ENCODE data around the gene RCE1.
"Not testable (repeated sequence)": the region's sequence is repeated elsewhere in the genome, so short reads cannot be mapped to it uniquely, and the experiment has no call there.

The RCE1 gene, protein sequence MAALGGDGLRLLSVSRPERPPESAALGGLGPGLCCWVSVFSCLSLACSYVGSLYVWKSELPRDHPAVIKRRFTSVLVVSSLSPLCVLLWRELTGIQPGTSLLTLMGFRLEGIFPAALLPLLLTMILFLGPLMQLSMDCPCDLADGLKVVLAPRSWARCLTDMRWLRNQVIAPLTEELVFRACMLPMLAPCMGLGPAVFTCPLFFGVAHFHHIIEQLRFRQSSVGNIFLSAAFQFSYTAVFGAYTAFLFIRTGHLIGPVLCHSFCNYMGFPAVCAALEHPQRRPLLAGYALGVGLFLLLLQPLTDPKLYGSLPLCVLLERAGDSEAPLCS

GRCh38 chr11:66842896-66843775 lies at the start of gene RCE1:
RCE1 (plus strand) TSS chr11:66843441; CDS start chr11:66843456, 15 bp downstream.
- peak; percentile 85 to 88 for DNase-seq

GRCh38 chr11:66799815-66800214 lies 43.4 kb upstream of the RCE1 start:
- DNase-seq = not testable (repeated sequence)

GRCh38 chr11:66800720-66801428 lies 42.4 kb upstream of the RCE1 start:
- no peak for DNase-seq

- no peak for DNase-seq
These were observed 33.6 kb upstream of the RCE1 start for GRCh38 chr11:66809592-66809991.

DNA sequence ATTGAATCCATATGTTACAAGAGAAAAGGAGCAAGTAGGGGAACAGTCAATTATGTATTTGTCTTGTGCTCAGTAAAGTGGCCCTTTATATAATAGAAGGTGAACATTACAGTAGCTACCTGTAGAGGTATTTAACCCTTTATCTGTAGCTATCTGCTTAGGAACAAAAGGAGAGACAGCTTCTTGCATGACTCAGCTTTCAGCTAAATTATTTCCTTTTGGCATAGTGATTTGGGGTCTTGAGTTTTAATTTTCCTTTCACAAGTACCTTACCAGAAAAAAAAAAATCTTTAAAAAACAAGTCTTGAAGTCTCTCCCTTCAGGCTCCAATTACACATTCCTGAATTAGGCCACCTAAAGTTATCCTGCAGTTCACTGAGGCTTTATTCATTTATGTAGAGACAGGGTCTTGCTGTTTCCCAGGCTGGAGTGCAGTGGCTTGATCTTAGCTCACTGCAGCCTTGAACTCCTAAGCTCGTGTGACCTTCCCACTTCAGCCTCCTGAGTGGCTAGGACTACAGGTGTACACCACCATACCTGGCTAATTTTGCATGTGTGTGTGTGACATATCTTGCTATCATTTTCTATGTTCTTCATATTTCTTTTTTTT lies 32.6 kb upstream of the RCE1 start:
- DNase-seq = no peak

- DNase-seq = no peak
These were observed 28.6 kb upstream of the RCE1 start for GRCh38 chr11:66814678-66815077.

GRCh38 chr11:66815646-66816045 lies 27.6 kb upstream of the RCE1 start:
- no peak for DNase-seq

GRCh38 chr11:66818231-66818955 lies 24.8 kb upstream of the RCE1 start:
- no peak for DNase-seq

DNA sequence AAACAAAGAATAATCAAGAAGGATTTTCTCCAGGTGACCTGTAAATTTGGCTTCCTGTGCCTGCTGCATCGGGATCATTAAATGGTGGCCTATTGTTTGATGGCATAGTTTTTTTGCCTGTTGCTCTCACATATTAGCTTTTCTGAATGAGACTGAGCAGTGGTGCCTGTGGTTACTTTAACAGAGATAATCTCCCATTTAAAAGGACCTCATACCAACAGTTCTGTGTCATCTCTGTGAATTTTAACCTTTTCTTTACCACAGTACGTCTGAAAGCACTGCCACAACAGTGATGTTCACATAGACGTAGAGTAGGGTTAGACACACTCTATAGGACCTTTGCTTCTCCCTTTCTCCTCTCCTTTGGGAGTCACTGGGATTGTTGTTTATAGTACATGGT lies 22.9 kb upstream of the RCE1 start:
- DNase-seq = no peak

DNA sequence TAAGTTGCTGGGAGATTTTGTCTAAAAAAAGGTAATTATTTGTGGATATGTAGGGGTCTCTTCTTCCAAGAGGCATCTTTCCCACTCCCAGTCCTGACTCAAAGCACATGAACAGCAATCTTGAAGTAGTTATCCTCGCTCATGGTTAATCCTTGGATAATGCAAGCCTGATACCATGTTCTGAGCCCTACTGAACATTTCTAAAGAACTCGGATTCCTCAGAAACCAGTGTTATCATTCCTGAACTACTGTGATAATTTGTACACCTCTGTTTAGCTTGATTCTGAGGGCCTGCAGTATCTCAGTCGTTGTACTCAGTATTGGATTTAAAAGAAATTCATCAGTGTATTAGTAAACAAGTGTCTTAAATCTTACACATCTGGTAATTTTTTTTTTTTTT lies 22.3 kb upstream of the RCE1 start:
- DNase-seq = no peak

GRCh38 chr11:66823700-66824099 lies 19.5 kb upstream of the RCE1 start:
- DNase-seq = no peak

DNA sequence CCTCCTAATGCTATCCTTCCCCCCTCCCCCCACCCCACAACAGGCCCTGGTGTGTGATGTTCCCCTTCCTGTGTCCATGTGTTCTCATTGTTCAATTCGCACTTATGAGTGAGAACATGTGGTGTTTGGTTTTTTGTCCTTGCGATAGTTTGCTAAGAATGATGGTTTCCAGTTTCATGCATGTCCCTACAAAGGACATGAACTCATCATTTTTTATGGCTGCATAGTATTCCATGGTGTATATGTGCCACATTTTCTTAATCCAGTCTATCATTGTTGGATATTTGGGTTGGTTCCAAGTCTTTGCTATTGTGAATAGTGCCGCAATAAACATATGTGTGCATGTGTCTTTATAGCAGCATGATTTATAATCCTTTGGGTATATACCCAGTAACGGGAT lies 18.7 kb upstream of the RCE1 start:
- DNase-seq = not testable (repeated sequence)

DNA sequence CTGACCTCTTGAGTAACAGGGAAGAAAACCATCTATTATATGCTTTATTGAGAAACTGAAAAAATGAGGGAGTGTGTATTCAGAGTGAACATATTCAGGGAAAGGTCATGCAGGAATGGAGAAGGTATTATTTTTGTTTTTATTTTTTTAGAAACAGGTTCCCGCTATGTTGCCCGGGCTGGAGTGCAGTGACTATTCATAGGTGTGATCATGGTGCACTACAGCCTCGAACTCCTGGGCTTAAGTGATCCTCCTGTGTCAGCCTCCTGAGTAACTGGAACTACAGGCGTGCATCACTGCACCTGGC lies 8.7 kb upstream of the RCE1 start:
- no peak for DNase-seq

DNA sequence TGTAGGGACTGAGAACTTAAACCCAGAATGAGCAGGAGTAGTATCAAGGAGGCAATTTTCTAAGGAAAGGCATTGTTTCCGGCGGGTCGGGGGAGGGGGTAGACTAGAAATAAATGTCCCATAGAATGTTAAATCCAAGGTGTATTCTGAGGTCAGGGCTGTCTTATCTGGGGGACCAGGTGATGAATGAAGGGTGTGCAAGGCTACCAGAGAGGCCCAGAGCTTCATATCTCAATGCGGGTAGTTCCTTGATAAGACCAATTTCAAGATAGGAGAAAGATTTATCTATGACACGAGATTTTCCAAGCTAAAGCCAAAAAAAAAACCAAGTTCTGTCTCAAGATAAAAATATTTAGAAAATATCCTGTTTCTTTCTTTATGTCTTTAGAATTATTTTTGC lies 8.3 kb upstream of the RCE1 start:
- DNase-seq = no peak

- no peak for DNase-seq
These were observed 7.4 kb upstream of the RCE1 start for GRCh38 chr11:66835768-66836405.

- DNase-seq = no peak
These were observed 2.7 kb upstream of the RCE1 start for GRCh38 chr11:66840317-66841091.

DNA sequence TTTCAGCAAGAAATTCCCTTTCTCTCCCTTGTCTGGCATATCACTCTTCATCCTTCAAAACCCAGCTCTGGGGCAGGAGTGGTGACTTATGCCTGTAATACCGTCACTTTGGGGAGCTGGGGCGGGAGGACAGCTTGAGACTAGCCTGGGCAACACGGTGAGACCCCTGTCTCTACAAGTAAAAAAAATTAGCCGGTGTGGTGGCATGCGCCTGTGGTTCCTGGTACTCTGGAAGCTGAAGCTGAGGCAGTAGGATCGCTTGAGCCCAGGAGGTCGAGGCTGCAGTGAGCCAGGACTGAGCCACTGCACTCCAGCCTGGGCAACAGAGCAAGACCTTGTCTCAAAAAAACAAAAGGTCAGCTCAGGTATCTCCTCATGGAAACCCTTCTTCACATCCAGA lies 1.4 kb upstream of the RCE1 start:
- DNase-seq = no peak

DNA sequence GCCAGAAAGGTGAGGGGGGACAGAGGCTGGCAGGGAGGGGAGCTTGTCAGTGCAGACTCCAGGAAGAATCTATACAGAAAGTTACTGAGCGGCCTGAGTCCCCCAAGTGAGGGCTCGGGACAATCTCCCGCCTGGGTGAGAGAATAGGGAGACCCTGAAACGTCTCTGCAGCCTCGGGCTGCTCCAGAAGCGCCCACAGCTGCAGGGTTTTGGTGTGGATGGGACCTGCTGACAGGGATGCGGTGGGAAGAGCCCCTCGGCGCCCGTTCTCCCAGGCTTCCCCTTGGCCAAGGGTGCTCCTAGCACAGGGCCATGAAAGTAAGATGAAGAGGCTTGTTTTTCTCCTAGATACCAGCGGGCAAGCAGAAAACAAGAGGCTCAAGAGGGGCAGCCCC lies 743 bp upstream of the RCE1 start:
- no peak for DNase-seq

DNA sequence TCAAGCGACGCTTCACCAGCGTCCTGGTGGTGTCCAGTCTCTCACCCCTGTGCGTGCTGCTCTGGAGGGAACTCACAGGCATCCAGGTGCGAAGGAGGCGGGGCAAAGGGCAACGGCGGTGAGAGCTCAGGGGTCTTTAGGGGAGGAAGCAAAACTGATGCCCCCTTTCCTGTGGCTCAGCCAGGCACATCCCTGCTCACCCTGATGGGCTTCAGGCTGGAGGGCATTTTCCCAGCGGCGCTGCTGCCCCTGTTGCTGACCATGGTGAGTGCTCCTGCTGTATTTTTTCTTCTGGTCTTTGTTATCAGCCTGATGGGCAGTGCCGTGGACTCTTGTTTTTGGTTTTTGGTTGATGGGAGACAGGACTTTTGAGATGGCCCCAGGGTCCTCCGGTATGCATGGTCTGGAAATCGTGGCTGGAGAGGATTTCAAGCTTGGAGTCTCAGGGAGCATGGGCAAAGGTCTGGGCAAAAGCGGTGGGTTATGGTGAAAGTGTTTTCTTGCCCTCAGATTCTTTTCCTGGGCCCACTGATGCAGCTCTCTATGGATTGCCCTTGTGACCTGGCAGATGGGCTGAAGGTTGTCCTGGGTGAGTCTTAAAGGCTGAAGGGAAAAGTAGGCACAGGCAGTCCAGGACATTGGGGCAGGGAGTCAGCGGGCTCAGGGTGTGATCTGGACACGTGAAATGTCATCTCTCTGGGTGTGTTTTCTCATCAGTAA lies 695 bp downstream of the RCE1 start:
- DNase-seq = no peak

DNA sequence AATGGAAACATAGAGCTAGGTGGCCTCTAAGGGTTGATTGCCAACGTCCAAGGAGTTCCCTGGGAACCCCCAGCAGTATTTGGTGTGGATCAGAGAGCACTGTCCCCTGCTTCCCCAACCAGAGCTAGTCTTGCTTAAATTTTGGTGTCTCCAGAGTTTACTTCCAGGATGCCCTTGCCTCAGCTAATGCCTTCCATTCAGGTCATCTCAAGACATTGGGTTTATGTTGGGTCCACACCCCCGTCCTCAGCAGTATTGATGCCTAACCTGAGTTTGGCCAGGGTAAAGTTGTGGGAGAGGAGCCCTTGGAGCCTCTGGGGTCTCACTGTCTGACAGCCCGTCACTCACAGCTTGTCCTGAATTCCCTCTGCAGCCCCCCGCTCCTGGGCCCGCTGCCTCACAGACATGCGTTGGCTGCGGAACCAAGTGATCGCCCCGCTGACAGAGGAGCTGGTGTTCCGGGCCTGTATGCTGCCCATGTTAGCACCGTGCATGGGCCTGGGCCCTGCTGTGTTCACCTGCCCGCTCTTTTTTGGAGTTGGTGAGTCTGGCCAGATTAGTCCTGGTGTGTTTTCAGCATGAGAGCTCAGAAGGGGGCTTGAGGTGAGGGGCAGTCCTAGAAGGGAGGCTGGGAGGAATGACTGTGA lies 1.4 kb downstream of the RCE1 start:
- DNase-seq = no peak
